H9 (cell line): ENCODE measurements around the gene DEFB125. TPM values are rescaled to one million over a fixed set of nuclear protein-coding genes. Genes with fewer than 3 reads are reported as not detected.

Experiments used
- DNase-seq: peaks from one replicate; pipeline ENCODE4 v3.0.0-alpha.2; 2017
- H2AFZ ChIP-seq: one replicate; pipeline ENCODE4 v1.6.1; 2013; ENCODE audit warnings: mild to moderate bottlenecking, low read length, control low read depth, moderate library complexity
- H2AK5ac ChIP-seq: 2 replicates; pipeline ENCODE4 v1.6.1; 2013; ENCODE audit warnings: low read length, control low read depth, mixed read lengths; ENCODE audit not compliant: insufficient read length
- H2BK120ac ChIP-seq: one replicate; pipeline ENCODE4 v1.6.1; 2013; ENCODE audit warnings: low read depth, mild to moderate bottlenecking, low read length, control low read depth, inconsistent platforms; ENCODE audit not compliant: poor library complexity, severe bottlenecking
- H2BK12ac ChIP-seq: 2 replicates; pipeline ENCODE4 v1.6.1; 2013; ENCODE audit warnings: low read length, control low read depth, mixed read lengths, low read depth; ENCODE audit not compliant: insufficient read length
- H2BK15ac ChIP-seq: 2 replicates; pipeline ENCODE4 v1.6.1; 2013; ENCODE audit warnings: low read depth, low read length, control low read depth
- H2BK20ac ChIP-seq: one replicate; pipeline ENCODE4 v1.6.1; 2013; ENCODE audit warnings: low read depth, mild to moderate bottlenecking, low read length, control low read depth, inconsistent platforms; ENCODE audit not compliant: poor library complexity, severe bottlenecking
- H2BK5ac ChIP-seq: 2 replicates; pipeline ENCODE4 v1.6.1; 2013; ENCODE audit warnings: low read length, control low read depth, mixed read lengths; ENCODE audit not compliant: insufficient read length
- H3K14ac ChIP-seq: 2 replicates; pipeline ENCODE4 v1.6.1; 2013; ENCODE audit warnings: low read length, control low read depth; ENCODE audit not compliant: insufficient read depth
- H3K18ac ChIP-seq: 2 replicates; pipeline ENCODE4 v1.6.1; 2013; ENCODE audit warnings: low read depth, mild to moderate bottlenecking, mixed read lengths, low read length, control low read depth; ENCODE audit not compliant: insufficient read length
- H3K23ac ChIP-seq: 2 replicates; pipeline ENCODE4 v1.6.1; 2013; ENCODE audit warnings: low read length, control low read depth, mixed read lengths, low read depth; ENCODE audit not compliant: insufficient read length
- H3K23me2 ChIP-seq: 2 replicates; pipeline ENCODE4 v1.6.1; 2013; ENCODE audit warnings: low read depth, mild to moderate bottlenecking, mixed read lengths, low read length, control low read depth; ENCODE audit not compliant: insufficient read length, poor library complexity, severe bottlenecking
- H3K27ac ChIP-seq: 2 replicates; pipeline ENCODE4 v1.5.1; 2013; ENCODE audit warnings: low read length, control low read depth, mixed read lengths, low read depth; ENCODE audit not compliant: insufficient read length
- H3K27me3 ChIP-seq: 2 replicates; pipeline ENCODE4 v1.6.1; 2013; ENCODE audit warnings: low read length, control low read depth, inconsistent platforms; ENCODE audit not compliant: insufficient read depth
- H3K4ac ChIP-seq: 2 replicates; pipeline ENCODE4 v1.6.1; 2013; ENCODE audit warnings: low read depth, mild to moderate bottlenecking, control low read depth, inconsistent platforms, low read length, moderate library complexity
- H3K4me1 ChIP-seq: 2 replicates; pipeline ENCODE4 v1.6.1; 2013; ENCODE audit warnings: low read length, control low read depth, inconsistent platforms; ENCODE audit not compliant: insufficient read depth
- H3K4me2 ChIP-seq: 2 replicates; pipeline ENCODE4 v1.6.1; 2013; ENCODE audit warnings: low read length, control low read depth, mixed read lengths; ENCODE audit not compliant: insufficient read length, insufficient read depth
- H3K56ac ChIP-seq: 2 replicates; pipeline ENCODE4 v1.6.1; 2013; ENCODE audit warnings: low read depth, mild to moderate bottlenecking, mixed read lengths, low read length, control low read depth; ENCODE audit not compliant: insufficient read length
- H3K79me1 ChIP-seq: 2 replicates; pipeline ENCODE4 v1.6.1; 2013; ENCODE audit warnings: low read depth, mild to moderate bottlenecking, moderate library complexity, low read length, control low read depth, inconsistent platforms; ENCODE audit not compliant: insufficient read depth, poor library complexity, severe bottlenecking
- H3K79me2 ChIP-seq: 2 replicates; pipeline ENCODE4 v1.6.1; 2013; ENCODE audit warnings: low read length, control low read depth, inconsistent platforms; ENCODE audit not compliant: insufficient read depth
- H3K9ac ChIP-seq: 2 replicates; pipeline ENCODE4 v1.6.1; 2013; ENCODE audit warnings: low read length, control low read depth, mixed read lengths; ENCODE audit not compliant: insufficient read length; ENCODE audit errors: extremely low read depth
- H3K9me3 ChIP-seq: one replicate; pipeline ENCODE4 v1.6.1; 2013; ENCODE audit warnings: low read depth, low read length, inconsistent platforms; ENCODE audit not compliant: control insufficient read depth
- H3T11ph ChIP-seq: one replicate; pipeline ENCODE4 v1.6.1; 2013; ENCODE audit warnings: mild to moderate bottlenecking, low read length, control low read depth, inconsistent platforms
- H4K20me1 ChIP-seq: one replicate; pipeline ENCODE4 v1.6.1; 2013; ENCODE audit not compliant: control insufficient read depth, insufficient read length, insufficient read depth
- H4K5ac ChIP-seq: 2 replicates; pipeline ENCODE4 v1.6.1; 2013; ENCODE audit warnings: low read depth, mild to moderate bottlenecking, mixed read lengths, low read length, control low read depth; ENCODE audit not compliant: insufficient read length
- H4K8ac ChIP-seq: replicated peaks from 2 replicates; pipeline ENCODE4 v1.6.1; 2013; ENCODE audit warnings: low read length, control low read depth, mixed read lengths, low read depth; ENCODE audit not compliant: insufficient read length
- H4K91ac ChIP-seq: 2 replicates; pipeline ENCODE4 v1.6.1; 2013; ENCODE audit warnings: low read depth, mild to moderate bottlenecking, moderate library complexity, mixed read lengths, low read length, control low read depth; ENCODE audit not compliant: insufficient read length
- H3K27ac Mint-ChIP-seq, 3 experiments: 2 replicates in 2 of 3; 3 replicates in 1 of 3; pipeline ENCODE4 v1.8.0; 2020 to 2021; ENCODE audit warnings: mixed read lengths in 3 of 3, mild to moderate bottlenecking in 1 of 3, moderate library complexity in 1 of 3
- H3K27me3 Mint-ChIP-seq: 2 replicates; pipeline ENCODE4 v1.8.0; 2021; ENCODE audit warnings: low read depth, mild to moderate bottlenecking, moderate library complexity, mixed read lengths
- H3K36me3 Mint-ChIP-seq, 3 experiments: 2 replicates in 2 of 3; 3 replicates in 1 of 3; pipeline ENCODE4 v1.8.0; 2020 to 2021; ENCODE audit warnings: low read depth in 3 of 3, mixed read lengths in 3 of 3; ENCODE audit not compliant: insufficient read depth in 1 of 3
- H3K4me1 Mint-ChIP-seq, 2 experiments: 2 replicates each; pipeline ENCODE4 v1.8.0; 2020; ENCODE audit warnings: mixed read lengths in 2 of 2
- H3K4me3 Mint-ChIP-seq, 2 experiments: 2 replicates in 1 of 2; 3 replicates in 1 of 2; pipeline ENCODE4 v1.8.0; 2020 to 2021; ENCODE audit warnings: mild to moderate bottlenecking in 2 of 2, mixed read lengths in 2 of 2, moderate library complexity in 1 of 2
- H3K9me3 Mint-ChIP-seq, 2 experiments: 2 replicates in 1 of 2; 3 replicates in 1 of 2; pipeline ENCODE4 v1.8.0; 2020; ENCODE audit warnings: mild to moderate bottlenecking in 2 of 2, mixed read lengths in 2 of 2, moderate library complexity in 1 of 2
- CTCF ChIP-seq: fragments of 200-600 bp; sonication (generic); conservative IDR thresholded peaks from 3 replicates; pipeline ENCODE4 v1.8.0; 2021; ENCODE audit warnings: antibody characterized with exemption, mild to moderate bottlenecking
- WGBS: extraction: QIAGEN DNeasy Blood & Tissue Kit; methylation state at CpG from one replicate; pipeline ENCODE4 v1.1.7; 2013; ENCODE audit warnings: missing lambda C conversion rate, low lambda C conversion rate, mixed read lengths; ENCODE audit not compliant: insufficient read length; ENCODE audit errors: extremely low coverage; 5-methylcytosine and 5-hydroxymethylcytosine counted together
- total RNA-seq: library from RNA; stranded (reverse); gene quantifications from 2 replicates; pipeline ENCODE4 v1.2.1, GENCODE V29; 2021

Gene DEFB125
- total RNA-seq, 1 experiment from 2014 or later, result not detected

GRCh38 chr20:61757-62156 lies 25.7 kb upstream of the DEFB125 start:
- Mint-ChIP-seq H3K36me3 (no peaks in the 10 kb centered on the region), H3K27ac (no peak overlapping the region), H3K27me3 (no peaks in the 10 kb centered on the region), H3K4me3 (no peak overlapping the region), H3K9me3 (no peaks in the 10 kb centered on the region), H3K4me1 (no peaks in the 10 kb centered on the region)
- no peak overlapping the region for H2BK120ac ChIP-seq
- no peak for DNase-seq
- no peak overlapping the region for H2BK15ac ChIP-seq
- no peak for TF ChIP-seq CTCF
- H3K27ac ChIP-seq, result no peak overlapping the region
- no peaks in the 10 kb centered on the region for H4K20me1 ChIP-seq
- WGBS, result 97% methylated on average over 4 of the region's 5 CpGs
- H3K79me1 ChIP-seq, result no peaks in the 10 kb centered on the region
- H3K23ac ChIP-seq, result no peak overlapping the region
- H2AFZ ChIP-seq, result no peak overlapping the region
- no peaks in the 10 kb centered on the region for H3K79me2 ChIP-seq
- no peak overlapping the region for H3K18ac ChIP-seq
- H2BK5ac ChIP-seq, result no peak overlapping the region
- no peaks in the 10 kb centered on the region for H3K27me3 ChIP-seq
- no peak overlapping the region for H3K9ac ChIP-seq
- no peak overlapping the region for H4K91ac ChIP-seq
- H3K23me2 ChIP-seq, result no peaks in the 10 kb centered on the region
- peaks cover 65% of the 10 kb centered on the region for H3K9me3 ChIP-seq
- H4K8ac ChIP-seq, result no peak overlapping the region
- no peaks in the 10 kb centered on the region for H3K4me1 ChIP-seq
- no peak overlapping the region for H3K4ac ChIP-seq
- no peak overlapping the region for H3K56ac ChIP-seq
- no peak overlapping the region for H2AK5ac ChIP-seq
- no peak overlapping the region for H3K4me2 ChIP-seq
- H3K14ac ChIP-seq, result no peak overlapping the region
- no peak overlapping the region for H2BK12ac ChIP-seq
- no peak overlapping the region for H3T11ph ChIP-seq
- H2BK20ac ChIP-seq, result no peak overlapping the region
- no peak overlapping the region for H4K5ac ChIP-seq
